ENCODE results near the gene RTP5. TPM values are rescaled to one million over a fixed set of nuclear protein-coding genes. Genes with fewer than 3 reads are reported as not detected.

Gene RTP5
- total RNA-seq, 1 experiment from 2014 or later = not detected

DNA sequence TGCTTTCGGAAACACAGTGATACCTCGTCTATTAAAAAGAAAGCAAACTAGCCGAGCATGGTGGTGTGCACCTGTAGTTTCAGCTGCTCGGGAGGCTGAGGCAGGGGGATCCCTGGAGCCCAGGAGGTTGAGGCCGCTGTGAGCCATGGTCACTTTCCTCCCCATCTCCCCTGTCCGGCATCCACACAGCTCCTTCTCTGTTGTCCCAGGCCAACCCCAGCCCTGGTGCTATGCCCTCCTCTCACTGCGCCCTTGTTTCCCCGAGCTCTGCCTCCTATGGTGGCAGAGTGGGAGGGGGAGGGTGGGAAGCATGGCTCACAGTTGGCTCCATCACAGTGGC lies 15.4 kb downstream of the RTP5 start:
- Histone ChIP-seq H3K27ac (ENCODE audit: low read depth, low read length) (no peak overlapping the region), H2AFZ (ENCODE audit: low read depth, low read length, poor library complexity, severe bottlenecking) (no peak overlapping the region), H3K79me2 (ENCODE audit: insufficient read depth, low read length) (no peaks in the 10 kb centered on the region), H3K9me2 (ENCODE audit: insufficient read depth) (no peaks in the 10 kb centered on the region), H3K9me3 (ENCODE audit: control insufficient read depth in 1 of 2, insufficient read depth in 1 of 2, low read depth in 1 of 2, low read length in 2 of 2) (no peaks in the 10 kb centered on the region), H3K27me3 (ENCODE audit: insufficient read depth, low read length) (no peaks in the 10 kb centered on the region), H4K20me1 (ENCODE audit: insufficient read depth) (no peaks in the 10 kb centered on the region), H3K4me3 (replicated peaks in 1 of 2; ENCODE audit: low read depth in 1 of 2, low read length in 2 of 2) (no peak overlapping the region), H3K36me3 (ENCODE audit: control insufficient read depth in 1 of 2, insufficient read depth in 2 of 2, low read length in 2 of 2) (no peaks in the 10 kb centered on the region), H3K9ac (ENCODE audit: low read length) (no peak overlapping the region), H3K4me2 (ENCODE audit: low read length) (no peak overlapping the region), H3K4me1 (ENCODE audit: control insufficient read depth in 1 of 2, insufficient read depth in 2 of 2, low read length in 2 of 2) (peaks cover 10 to 23% of the 10 kb centered on the region in 2 experiments; a peak in 3 of 4 replicates)
- ATAC-seq (no peak), DNase-seq (ENCODE audit: low read depth, low spot score) (no peak)
- RAD21 ChIA-PET (ENCODE audit: low non-redundant PET in 1 of 2, low total read pairs in 2 of 2, uncharacterized antibody in 2 of 2, unreplicated experiment in 2 of 2) = no interaction called here
- BruUV-seq (replicated peaks) = no TSS peak
- POLR2A ChIA-PET = no interaction called here
- intact Hi-C loops (cut with micrococcal nuclease) = loop anchor here (5.0 to 10.0 kb wide), 2 partner anchors 330 to 528 kb away; partner anchors contain the start of genes BOK and FARP2
- TF ChIP-seq FOSL1 (IDR thresholded peaks at IDR 0.05; ENCODE audit: low read depth) (no peak), ELF1 (IDR thresholded peaks at IDR 0.05; ENCODE audit: borderline replicate concordance, low read depth) (no peak)
- CTCF ChIA-PET = no interaction called here

- Histone ChIP-seq H2AFZ (ENCODE audit: low read depth, low read length, poor library complexity, severe bottlenecking) (no peak overlapping the region), H3K9me2 (ENCODE audit: insufficient read depth) (no peaks in the 10 kb centered on the region), H3K9ac (ENCODE audit: low read length) (no peak overlapping the region), H3K9me3 (ENCODE audit: control insufficient read depth in 1 of 2, insufficient read depth in 1 of 2, low read depth in 1 of 2, low read length in 2 of 2) (no peaks in the 10 kb centered on the region), H3K27ac (ENCODE audit: low read depth, low read length) (no peak overlapping the region), H4K20me1 (ENCODE audit: insufficient read depth) (no peaks in the 10 kb centered on the region), H3K27me3 (ENCODE audit: insufficient read depth, low read length) (no peaks in the 10 kb centered on the region), H3K4me2 (ENCODE audit: low read length) (no peak overlapping the region), H3K79me2 (ENCODE audit: insufficient read depth, low read length) (no peaks in the 10 kb centered on the region), H3K4me3 (replicated peaks in 1 of 2; ENCODE audit: low read depth in 1 of 2, low read length in 2 of 2) (no peak overlapping the region), H3K4me1 (ENCODE audit: control insufficient read depth in 1 of 2, insufficient read depth in 2 of 2, low read length in 2 of 2) (peaks cover 10 to 23% of the 10 kb centered on the region in 2 experiments; a peak in 3 of 4 replicates), H3K36me3 (ENCODE audit: control insufficient read depth in 1 of 2, insufficient read depth in 2 of 2, low read length in 2 of 2) (no peaks in the 10 kb centered on the region)
- DNase-seq (ENCODE audit: low read depth, low spot score) (no peak), ATAC-seq (no peak)
- intact Hi-C loops (cut with micrococcal nuclease) = loop anchor here (10.0 kb wide), 1 partner anchor 331 kb away; the partner anchor contains the start of gene BOK
- BruUV-seq (replicated peaks) = no TSS peak
- CTCF ChIA-PET = no interaction called here
- RAD21 ChIA-PET (ENCODE audit: low non-redundant PET in 1 of 2, low total read pairs in 2 of 2, uncharacterized antibody in 2 of 2, unreplicated experiment in 2 of 2) = no interaction called here
- POLR2A ChIA-PET = no interaction called here
- TF ChIP-seq RAD21 (IDR thresholded peaks at IDR 0.05; ENCODE audit: low read depth) (no peak), POLR2A (IDR thresholded peaks at IDR 0.05; ENCODE audit: borderline replicate concordance, extremely low read depth, insufficient read depth, insufficient read length) (no peak), SP1 (IDR thresholded peaks at IDR 0.05; ENCODE audit: low read depth) (no peak), FOSL1 (IDR thresholded peaks at IDR 0.05; ENCODE audit: low read depth) (no peak), YY1 (IDR thresholded peaks at IDR 0.05; ENCODE audit: extremely low read depth, insufficient replicate concordance, low read depth, low read length) (no peak), SIN3A (IDR thresholded peaks at IDR 0.05; ENCODE audit: low read depth) (no peak), ZFX (IDR thresholded peaks at IDR 0.05) (no peak), CEBPB (IDR thresholded peaks at IDR 0.05; ENCODE audit: low read depth) (no peak), TCF7L2 (IDR thresholded peaks at IDR 0.05; ENCODE audit: borderline replicate concordance, extremely low read depth, insufficient read depth, insufficient read length) (no peak), MAX (IDR thresholded peaks at IDR 0.05) (no peak), JUND (IDR thresholded peaks at IDR 0.05) (no peak), CTCF (IDR thresholded peaks at IDR 0.05 in 2 of 3, conservative IDR thresholded peaks at IDR 0.05 in 1 of 3; ENCODE audit: borderline replicate concordance in 1 of 3, insufficient read depth in 1 of 3, low read depth in 2 of 3, low read length in 2 of 3) (no peak), CBX3 (IDR thresholded peaks at IDR 0.05; ENCODE audit: low read depth) (no peak)
- TF ChIP-seq, protein P1, sequence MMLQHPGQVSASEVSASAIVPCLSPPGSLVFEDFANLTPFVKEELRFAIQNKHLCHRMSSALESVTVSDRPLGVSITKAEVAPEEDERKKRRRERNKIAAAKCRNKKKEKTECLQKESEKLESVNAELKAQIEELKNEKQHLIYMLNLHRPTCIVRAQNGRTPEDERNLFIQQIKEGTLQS (IDR thresholded peaks at IDR 0.05) = no peak
- TF ChIP-seq, protein P2, sequence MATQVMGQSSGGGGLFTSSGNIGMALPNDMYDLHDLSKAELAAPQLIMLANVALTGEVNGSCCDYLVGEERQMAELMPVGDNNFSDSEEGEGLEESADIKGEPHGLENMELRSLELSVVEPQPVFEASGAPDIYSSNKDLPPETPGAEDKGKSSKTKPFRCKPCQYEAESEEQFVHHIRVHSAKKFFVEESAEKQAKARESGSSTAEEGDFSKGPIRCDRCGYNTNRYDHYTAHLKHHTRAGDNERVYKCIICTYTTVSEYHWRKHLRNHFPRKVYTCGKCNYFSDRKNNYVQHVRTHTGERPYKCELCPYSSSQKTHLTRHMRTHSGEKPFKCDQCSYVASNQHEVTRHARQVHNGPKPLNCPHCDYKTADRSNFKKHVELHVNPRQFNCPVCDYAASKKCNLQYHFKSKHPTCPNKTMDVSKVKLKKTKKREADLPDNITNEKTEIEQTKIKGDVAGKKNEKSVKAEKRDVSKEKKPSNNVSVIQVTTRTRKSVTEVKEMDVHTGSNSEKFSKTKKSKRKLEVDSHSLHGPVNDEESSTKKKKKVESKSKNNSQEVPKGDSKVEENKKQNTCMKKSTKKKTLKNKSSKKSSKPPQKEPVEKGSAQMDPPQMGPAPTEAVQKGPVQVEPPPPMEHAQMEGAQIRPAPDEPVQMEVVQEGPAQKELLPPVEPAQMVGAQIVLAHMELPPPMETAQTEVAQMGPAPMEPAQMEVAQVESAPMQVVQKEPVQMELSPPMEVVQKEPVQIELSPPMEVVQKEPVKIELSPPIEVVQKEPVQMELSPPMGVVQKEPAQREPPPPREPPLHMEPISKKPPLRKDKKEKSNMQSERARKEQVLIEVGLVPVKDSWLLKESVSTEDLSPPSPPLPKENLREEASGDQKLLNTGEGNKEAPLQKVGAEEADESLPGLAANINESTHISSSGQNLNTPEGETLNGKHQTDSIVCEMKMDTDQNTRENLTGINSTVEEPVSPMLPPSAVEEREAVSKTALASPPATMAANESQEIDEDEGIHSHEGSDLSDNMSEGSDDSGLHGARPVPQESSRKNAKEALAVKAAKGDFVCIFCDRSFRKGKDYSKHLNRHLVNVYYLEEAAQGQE (IDR thresholded peaks at IDR 0.05; ENCODE audit: low read depth) = no peak
Measured at GRCh38 chr2:241885291-241885945, 15.9 kb downstream of the RTP5 start.

Measured in HCT116 (cell line).